ENCODE results near the gene ADD3. TPM values are rescaled to one million over a fixed set of nuclear protein-coding genes. Genes with fewer than 3 reads are reported as not detected.

The ADD3 gene
- total and polyA plus RNA-seq, 4 experiments from 2014 or later, result 365 to 613 (median 449) TPM

DNA sequence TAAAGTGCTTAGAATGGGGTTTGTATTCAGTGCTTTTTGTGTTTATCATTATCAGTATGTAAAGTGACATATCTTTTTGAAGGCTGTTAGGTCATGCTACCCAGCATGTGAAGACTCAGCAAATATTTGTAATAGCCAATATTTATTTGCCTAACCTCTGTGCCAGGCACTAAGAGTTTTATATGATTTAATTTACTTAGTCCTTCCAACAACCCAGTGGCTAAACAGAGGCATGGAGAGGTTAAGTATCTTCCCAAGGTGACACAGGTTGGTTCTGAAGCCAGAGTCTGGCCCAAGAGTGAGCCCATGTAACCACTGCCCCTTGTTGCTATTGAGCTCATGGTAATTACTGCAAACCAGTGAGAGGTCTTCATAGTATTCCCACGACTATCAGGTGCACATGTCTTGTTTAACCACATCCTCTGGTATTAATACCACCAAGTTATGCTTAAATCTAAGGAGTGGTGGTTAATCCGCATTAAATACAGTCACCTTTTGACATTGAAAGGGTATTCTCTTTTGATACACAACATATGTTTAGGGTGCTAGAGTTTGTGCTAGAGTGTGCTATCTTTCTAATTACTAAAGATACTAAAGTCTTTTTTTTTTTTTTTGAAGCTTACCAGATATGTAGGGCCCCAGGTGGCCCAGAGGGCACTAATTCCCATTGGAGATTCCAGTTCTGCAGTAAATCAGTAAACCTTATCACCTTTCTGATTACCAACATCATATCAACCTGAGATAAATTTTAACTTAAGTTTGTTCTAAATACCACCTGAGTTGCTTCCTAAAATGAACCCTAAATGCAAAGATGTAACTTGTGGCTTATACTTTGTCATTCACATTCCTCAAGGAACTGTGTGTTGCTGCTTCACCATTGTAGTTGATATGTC, 2.9 kb downstream of the ADD3 start:
- no peaks in the 10 kb centered on the region for H3K36me3 ChIP-seq (ENCODE audit: insufficient read depth, low read length)
- peak overlapping the region in 3 of 8 donors; percentile 98 to 100 (median 100) for H3K4me3 Mint-ChIP-seq
- POLR2A ChIA-PET (ENCODE audit: partially characterized antibody), result interaction anchor here (0.7 to 10.1 kb wide), 15 partner anchors 20 to 488 kb away, joined by 3 to 116 read pairs (median 3); partner anchors contain the start of gene SMNDC1
- intact Hi-C loops (cut with micrococcal nuclease), result loop anchor here (1.0 to 10.0 kb wide), 8 partner anchors 16 to 487 kb away; partner anchors contain the start of gene DUSP5
- peak in 1 of 5 donors; percentile 11 for DNase-seq
- no peaks in the 10 kb centered on the region for H3K27me3 Mint-ChIP-seq
- H3K27ac ChIP-seq (ENCODE audit: low read depth, low read length), result peak overlapping the region; percentile 81
- H3K27ac Mint-ChIP-seq, result peak overlapping the region in 6 of 7 donors; percentile 88 to 99 (median 96)
- peaks cover 70% of the 10 kb centered on the region for H3K4me1 ChIP-seq (ENCODE audit: insufficient read depth, low read length)
- CTCF ChIA-PET (ENCODE audit: partially characterized antibody), result interaction anchor here (0.7 to 2.4 kb wide), 13 partner anchors 20 to 127 kb away, joined by 3 to 8 read pairs (median 3); no protein-coding TSS in a partner anchor
- no peaks in the 10 kb centered on the region for H3K27me3 ChIP-seq (ENCODE audit: insufficient read depth, low read length)
- peaks cover 0 to 21% of the 10 kb centered on the region in 2 donors for H3K36me3 Mint-ChIP-seq
- H3K4me1 Mint-ChIP-seq, result peaks cover 31 to 66% (median 53%) of the 10 kb centered on the region in 4 donors
- peak overlapping the region; percentile 36 to 88 for H3K4me3 ChIP-seq (ENCODE audit: low read length in 2 of 2)
- no peaks in the 10 kb centered on the region for H3K9me3 ChIP-seq (ENCODE audit: control insufficient read depth in 1 of 2, low read length in 2 of 2)
- H3K9me3 Mint-ChIP-seq, result no peaks in the 10 kb centered on the region

DNA sequence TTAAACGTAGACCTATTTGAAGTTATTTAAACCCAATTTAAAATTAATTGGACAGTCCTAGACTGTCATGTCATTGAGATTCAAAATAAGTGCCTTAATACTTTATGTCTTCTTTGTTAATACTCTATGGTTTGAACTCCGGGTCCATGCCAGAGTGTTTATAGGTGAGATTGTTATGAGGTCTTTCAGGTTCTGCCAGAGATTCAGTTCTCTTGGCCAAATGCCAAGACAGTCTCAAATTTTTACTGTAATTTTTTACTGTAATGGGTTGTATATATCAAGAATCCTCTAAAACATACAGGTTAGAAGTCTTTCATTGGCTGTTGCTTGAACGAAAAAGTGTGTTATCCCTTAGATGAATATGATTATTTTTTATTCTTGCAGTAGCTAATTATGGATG, 3.9 kb downstream of the ADD3 start:
- H3K9me3 ChIP-seq (ENCODE audit: control insufficient read depth in 1 of 2, low read length in 2 of 2), result no peaks in the 10 kb centered on the region
- intact Hi-C loops (cut with micrococcal nuclease), result loop anchor here (2.0 to 10.0 kb wide), 6 partner anchors 15 to 486 kb away; partner anchors contain the start of gene DUSP5
- no peaks in the 10 kb centered on the region for H3K36me3 ChIP-seq (ENCODE audit: insufficient read depth, low read length)
- no peak for DNase-seq
- CTCF ChIA-PET (ENCODE audit: partially characterized antibody), result interaction anchor here (1.3 to 1.6 kb wide), 3 partner anchors 19 to 127 kb away, joined by 3 read pairs; no protein-coding TSS in a partner anchor
- Mint-ChIP-seq H3K36me3 (peaks cover 5 to 27% of the 10 kb centered on the region in 2 donors), H3K4me3 (peak overlapping the region in 6 of 8 donors; percentile 59 to 80 (median 70)), H3K27me3 (no peaks in the 10 kb centered on the region), H3K27ac (peak overlapping the region in 4 of 7 donors; percentile 75 to 93 (median 87)), H3K9me3 (no peaks in the 10 kb centered on the region), H3K4me1 (peaks cover 40 to 75% (median 63%) of the 10 kb centered on the region in 4 donors)
- H3K4me3 ChIP-seq (ENCODE audit: low read length in 2 of 2), result no peak overlapping the region
- POLR2A ChIA-PET (ENCODE audit: partially characterized antibody), result interaction anchor here (0.9 to 10.1 kb wide), 4 partner anchors 52 to 74 kb away, joined by 3 to 116 read pairs (median 62); no protein-coding TSS in a partner anchor
- H3K27ac ChIP-seq (ENCODE audit: low read depth, low read length), result peak overlapping the region; percentile 11
- no peaks in the 10 kb centered on the region for H3K27me3 ChIP-seq (ENCODE audit: insufficient read depth, low read length)
- H3K4me1 ChIP-seq (ENCODE audit: insufficient read depth, low read length), result peaks cover 72% of the 10 kb centered on the region

DNA sequence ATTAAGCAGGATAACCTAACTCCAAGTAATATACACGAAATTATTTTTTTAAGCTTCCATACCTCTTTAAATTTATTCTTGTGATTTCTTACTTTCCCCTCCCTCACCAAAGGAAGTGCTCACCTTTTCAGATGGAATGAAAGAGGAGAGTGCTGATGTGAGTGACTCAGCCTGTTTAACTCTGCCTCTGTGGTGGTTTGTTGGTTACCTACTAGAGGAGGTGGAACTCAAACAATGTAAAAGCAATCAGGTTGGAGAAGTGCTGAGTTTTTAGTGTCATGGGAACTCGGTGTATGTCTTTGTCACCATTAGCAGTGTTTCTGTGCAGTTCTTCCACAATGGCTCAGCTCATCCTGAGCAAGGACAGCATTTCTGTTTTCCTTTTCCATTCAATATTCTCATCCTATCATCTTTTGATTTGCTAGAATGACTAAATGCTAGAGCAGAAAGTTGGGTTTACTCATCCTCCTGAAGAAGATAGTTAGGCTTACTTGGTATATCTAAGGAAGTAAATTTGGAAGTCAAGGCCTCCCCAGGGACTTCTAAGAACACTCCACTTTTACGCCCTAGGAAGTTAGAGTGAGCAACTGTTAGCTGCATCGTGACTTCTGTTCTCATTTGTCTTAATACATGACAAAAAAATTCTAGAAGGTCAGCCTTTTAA, 6.0 kb downstream of the ADD3 start:
- Mint-ChIP-seq H3K9me3 (no peaks in the 10 kb centered on the region), H3K27ac (peak overlapping the region in 6 of 7 donors; percentile 75 to 93 (median 79)), H3K4me1 (peaks cover 53 to 94% (median 78%) of the 10 kb centered on the region in 4 donors), H3K36me3 (peaks cover 9 to 27% of the 10 kb centered on the region in 2 donors), H3K4me3 (peak overlapping the region in 7 of 8 donors; percentile 8 to 80 (median 64)), H3K27me3 (no peaks in the 10 kb centered on the region)
- Histone ChIP-seq H3K27ac (ENCODE audit: low read depth, low read length) (no peak overlapping the region), H3K9me3 (ENCODE audit: control insufficient read depth in 1 of 2, low read length in 2 of 2) (no peaks in the 10 kb centered on the region), H3K4me3 (ENCODE audit: low read length in 2 of 2) (no peak overlapping the region), H3K36me3 (ENCODE audit: insufficient read depth, low read length) (no peaks in the 10 kb centered on the region), H3K4me1 (ENCODE audit: insufficient read depth, low read length) (peaks cover 85% of the 10 kb centered on the region), H3K27me3 (ENCODE audit: insufficient read depth, low read length) (no peaks in the 10 kb centered on the region)
- ChIA-PET POLR2A (ENCODE audit: partially characterized antibody) (interaction anchor here (1.3 to 10.1 kb wide), 5 partner anchors 13 to 62 kb away, joined by 3 to 116 read pairs (median 4); no protein-coding TSS in a partner anchor), CTCF (ENCODE audit: partially characterized antibody) (interaction anchor here (0.9 to 5.0 kb wide), 12 partner anchors 13 to 130 kb away, joined by 3 to 42 read pairs (median 4); no protein-coding TSS in a partner anchor)
- peak; percentile 24 to 68 (median 41) for DNase-seq
- intact Hi-C loops (cut with micrococcal nuclease), result loop anchor here (5.0 to 10.0 kb wide), 4 partner anchors 56 to 484 kb away; partner anchors contain the start of gene DUSP5

GRCh38 chr10:110016039-110016438, 8.3 kb downstream of the ADD3 start:
- ChIA-PET CTCF (ENCODE audit: partially characterized antibody) (interaction anchor here (1.0 to 5.0 kb wide), 9 partner anchors 17 to 132 kb away, joined by 3 to 42 read pairs (median 5); no protein-coding TSS in a partner anchor), POLR2A (ENCODE audit: partially characterized antibody) (interaction anchor here (0.7 to 10.1 kb wide), 4 partner anchors 9 to 192 kb away, joined by 3 to 116 read pairs (median 4); partner anchors contain the start of gene ADD3)
- Histone ChIP-seq H3K4me3 (ENCODE audit: low read length in 2 of 2) (no peak overlapping the region), H3K9me3 (ENCODE audit: control insufficient read depth in 1 of 2, low read length in 2 of 2) (no peaks in the 10 kb centered on the region), H3K4me1 (ENCODE audit: insufficient read depth, low read length) (peaks cover 92% of the 10 kb centered on the region), H3K27ac (ENCODE audit: low read depth, low read length) (no peak overlapping the region), H3K27me3 (ENCODE audit: insufficient read depth, low read length) (no peaks in the 10 kb centered on the region), H3K36me3 (ENCODE audit: insufficient read depth, low read length) (no peaks in the 10 kb centered on the region)
- Mint-ChIP-seq H3K27ac (peak overlapping the region; percentile 79 to 85 (median 83)), H3K4me1 (peaks cover 60 to 92% (median 76%) of the 10 kb centered on the region in 4 donors), H3K9me3 (no peaks in the 10 kb centered on the region), H3K4me3 (peak overlapping the region in 7 of 8 donors; percentile 16 to 75 (median 57)), H3K27me3 (no peaks in the 10 kb centered on the region), H3K36me3 (peaks cover 13 to 27% of the 10 kb centered on the region in 2 donors)
- no peak for DNase-seq
- intact Hi-C loops (cut with micrococcal nuclease), result loop anchor here (2.0 to 10.0 kb wide), 2 partner anchors 37 to 131 kb away; no protein-coding TSS in a partner anchor

- H3K9me3 ChIP-seq (ENCODE audit: control insufficient read depth in 1 of 2, low read length in 2 of 2), result no peaks in the 10 kb centered on the region
- CTCF ChIA-PET (ENCODE audit: partially characterized antibody), result interaction anchor here (5.0 kb wide), 1 partner anchor 133 kb away, joined by 31 read pairs; no protein-coding TSS in a partner anchor
- POLR2A ChIA-PET (ENCODE audit: partially characterized antibody), result interaction anchor here (10.1 kb wide), 1 partner anchor 59 kb away, joined by 116 read pairs; no protein-coding TSS in a partner anchor
- Mint-ChIP-seq H3K36me3 (peaks cover 13 to 27% of the 10 kb centered on the region in 2 donors), H3K4me1 (peaks cover 60 to 93% (median 79%) of the 10 kb centered on the region in 4 donors), H3K4me3 (peak overlapping the region in 7 of 8 donors; percentile 9 to 74 (median 43)), H3K9me3 (no peaks in the 10 kb centered on the region), H3K27me3 (no peaks in the 10 kb centered on the region), H3K27ac (peak overlapping the region; percentile 73 to 87 (median 83))
- H3K27me3 ChIP-seq (ENCODE audit: insufficient read depth, low read length), result no peaks in the 10 kb centered on the region
- no peaks in the 10 kb centered on the region for H3K36me3 ChIP-seq (ENCODE audit: insufficient read depth, low read length)
- peaks cover 92% of the 10 kb centered on the region for H3K4me1 ChIP-seq (ENCODE audit: insufficient read depth, low read length)
- no peak for DNase-seq
- no peak overlapping the region for H3K4me3 ChIP-seq (ENCODE audit: low read length in 2 of 2)
- intact Hi-C loops (cut with micrococcal nuclease), result loop anchor here (2.0 to 10.0 kb wide), 2 partner anchors 38 to 132 kb away; no protein-coding TSS in a partner anchor
- no peak overlapping the region for H3K27ac ChIP-seq (ENCODE audit: low read depth, low read length)
Measured at GRCh38 chr10:110017052-110017451, 9.3 kb downstream of the ADD3 start.

- peaks cover 90% of the 10 kb centered on the region for H3K4me1 ChIP-seq (ENCODE audit: insufficient read depth, low read length)
- no peak overlapping the region for H3K27ac ChIP-seq (ENCODE audit: low read depth, low read length)
- CTCF ChIA-PET (ENCODE audit: partially characterized antibody), result interaction anchor here (0.8 to 5.0 kb wide), 2 partner anchors 36 to 134 kb away, joined by 4 to 31 read pairs; no protein-coding TSS in a partner anchor
Measured at GRCh38 chr10:110017907-110018306, 10.1 kb downstream of the ADD3 start.

More at GRCh38 chr10:110017907-110018306, 10.1 kb downstream of the ADD3 start:
- POLR2A ChIA-PET (ENCODE audit: partially characterized antibody), result interaction anchor here (1.2 kb wide), 1 partner anchor 10 kb away, joined by 5 read pairs; the partner anchor contains the start of gene ADD3
- peak overlapping the region in 2 of 7 donors; percentile 26 to 68 for H3K27ac Mint-ChIP-seq
- intact Hi-C loops (cut with micrococcal nuclease), result loop anchor here (2.0 to 10.0 kb wide), 2 partner anchors 39 to 133 kb away; no protein-coding TSS in a partner anchor
- peaks cover 15 to 27% of the 10 kb centered on the region in 2 donors for H3K36me3 Mint-ChIP-seq
- no peaks in the 10 kb centered on the region for H3K27me3 Mint-ChIP-seq
- Histone ChIP-seq H3K4me3 (ENCODE audit: low read length in 2 of 2) (no peak overlapping the region), H3K27me3 (ENCODE audit: insufficient read depth, low read length) (no peaks in the 10 kb centered on the region), H3K9me3 (ENCODE audit: control insufficient read depth in 1 of 2, low read length in 2 of 2) (no peaks in the 10 kb centered on the region), H3K36me3 (ENCODE audit: insufficient read depth, low read length) (no peaks in the 10 kb centered on the region)
- DNase-seq, result no peak
- H3K9me3 Mint-ChIP-seq, result no peaks in the 10 kb centered on the region
- H3K4me3 Mint-ChIP-seq, result peak overlapping the region in 5 of 8 donors; percentile 7 to 50 (median 12)
- peaks cover 57 to 91% (median 76%) of the 10 kb centered on the region in 4 donors for H3K4me1 Mint-ChIP-seq

All from CD4-positive, alpha-beta memory T cell (primary cell).